Activated T-cell treated with anti-CD3 and anti-CD28 coated beads for 24 hours (primary cell): ENCODE data around the gene LSAMP.

Experiments
- DNase-seq: peaks from one replicate; pipeline ENCODE4 v3.0.0-alpha.2; 2020; ENCODE audit warnings: low read depth

The LSAMP gene

DNA sequence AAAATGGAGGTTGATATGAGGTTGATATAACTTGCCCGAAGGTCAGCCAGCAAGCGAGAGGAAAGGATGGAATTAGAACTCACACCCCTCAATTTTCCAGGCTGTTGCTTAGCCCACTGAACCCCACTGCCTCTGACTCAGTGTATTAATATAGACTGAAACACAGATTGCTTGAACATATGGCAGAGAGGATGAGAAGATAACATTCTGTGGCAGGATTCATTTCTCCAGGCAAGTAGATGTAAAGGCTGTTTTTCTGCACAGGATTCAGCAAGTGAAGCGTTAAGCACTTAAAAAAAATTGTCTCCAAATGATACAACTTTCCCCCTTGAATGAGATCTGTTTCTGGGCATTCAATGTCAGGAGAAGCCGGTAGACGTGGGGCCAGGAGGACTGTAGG is 486.8 kb downstream of the LSAMP start:
- no peak for DNase-seq

DNA sequence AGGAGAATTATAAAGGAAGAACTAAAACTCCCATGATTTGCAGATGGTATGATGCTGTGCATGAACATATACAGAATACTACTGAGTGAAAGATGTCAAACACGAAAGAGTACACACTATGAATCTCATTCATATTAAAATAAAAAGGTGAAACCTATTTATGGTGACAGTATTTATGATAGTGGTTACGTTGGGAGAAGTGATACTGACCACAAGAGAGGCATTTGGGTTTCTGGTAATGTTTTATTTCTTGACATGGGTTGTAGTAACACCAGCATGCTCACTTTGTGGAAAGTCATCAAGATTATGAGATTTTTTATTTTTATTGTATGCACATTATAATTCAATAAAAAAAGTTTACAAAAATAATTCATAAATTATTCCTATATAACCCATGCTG is 498.0 kb downstream of the LSAMP start:
- no peak for DNase-seq

DNA sequence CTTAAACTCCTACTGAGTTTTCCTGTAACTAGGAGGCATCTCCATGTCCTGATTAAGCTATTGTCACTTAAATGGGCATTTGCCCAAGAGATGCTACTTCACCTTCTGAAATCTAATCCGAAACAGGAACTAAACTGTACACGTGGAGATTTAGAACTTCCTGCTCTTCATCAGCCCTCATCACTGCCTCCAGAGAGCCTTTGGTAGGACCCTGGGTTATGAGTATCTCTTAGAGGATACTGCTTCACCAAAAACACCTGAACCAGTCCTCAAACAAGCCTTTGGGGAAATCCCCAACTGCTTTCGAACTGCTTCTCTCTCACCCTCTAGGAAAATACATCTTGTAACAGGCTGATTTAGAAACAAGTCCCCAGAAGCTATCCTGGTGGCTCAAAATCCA is 501.7 kb downstream of the LSAMP start:
- no peak for DNase-seq

- DNase-seq, result no peak
These were observed 508.2 kb downstream of the LSAMP start for GRCh38 chr3:115937054-115937453.

GRCh38 chr3:115932807-115933206 is 512.5 kb downstream of the LSAMP start:
- DNase-seq, result no peak

DNA sequence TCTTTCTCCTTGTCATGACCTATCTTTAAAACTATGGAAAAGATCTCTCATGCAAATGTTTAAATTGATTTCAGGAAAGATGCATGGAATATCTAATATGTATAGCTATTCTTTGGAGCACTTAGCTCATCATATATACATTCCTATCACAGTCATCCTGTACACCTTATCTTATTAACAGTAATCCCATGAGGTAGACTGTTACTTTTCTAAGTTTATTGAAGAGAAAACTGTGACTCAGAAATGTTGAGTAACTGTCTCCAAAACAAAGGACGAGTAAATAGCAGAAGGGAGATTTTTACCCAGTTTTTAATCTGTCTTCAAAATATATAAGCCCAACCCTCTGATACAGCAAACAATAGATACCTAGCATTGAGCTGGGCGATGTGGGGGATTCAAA is 513.7 kb downstream of the LSAMP start:
- DNase-seq, result no peak

- no peak for DNase-seq
These were observed 514.4 kb downstream of the LSAMP start for GRCh38 chr3:115930922-115931321.

- no peak for DNase-seq
These were observed 515.1 kb downstream of the LSAMP start for GRCh38 chr3:115930168-115930567.

GRCh38 chr3:115928376-115928775 is 516.9 kb downstream of the LSAMP start:
- no peak for DNase-seq

DNA sequence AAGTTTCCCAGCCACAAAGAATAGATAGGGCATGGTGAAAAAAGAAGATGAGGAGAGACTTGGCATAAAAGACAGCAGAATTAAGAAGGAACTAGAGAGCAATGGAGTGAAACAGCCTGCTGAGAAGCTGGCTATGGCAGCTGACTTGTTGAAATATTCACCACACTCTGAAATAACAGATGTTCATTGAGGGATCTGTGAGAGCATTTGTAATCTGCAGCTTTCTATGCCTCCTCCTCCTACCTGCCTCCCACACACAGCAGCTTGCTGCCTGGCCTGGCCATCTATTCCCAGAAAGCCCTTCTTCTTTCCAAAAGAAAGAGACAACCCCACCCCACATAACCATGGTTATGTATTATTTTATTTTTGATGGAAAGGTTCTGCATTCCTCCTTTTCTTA is 518.1 kb downstream of the LSAMP start:
- no peak for DNase-seq

DNA sequence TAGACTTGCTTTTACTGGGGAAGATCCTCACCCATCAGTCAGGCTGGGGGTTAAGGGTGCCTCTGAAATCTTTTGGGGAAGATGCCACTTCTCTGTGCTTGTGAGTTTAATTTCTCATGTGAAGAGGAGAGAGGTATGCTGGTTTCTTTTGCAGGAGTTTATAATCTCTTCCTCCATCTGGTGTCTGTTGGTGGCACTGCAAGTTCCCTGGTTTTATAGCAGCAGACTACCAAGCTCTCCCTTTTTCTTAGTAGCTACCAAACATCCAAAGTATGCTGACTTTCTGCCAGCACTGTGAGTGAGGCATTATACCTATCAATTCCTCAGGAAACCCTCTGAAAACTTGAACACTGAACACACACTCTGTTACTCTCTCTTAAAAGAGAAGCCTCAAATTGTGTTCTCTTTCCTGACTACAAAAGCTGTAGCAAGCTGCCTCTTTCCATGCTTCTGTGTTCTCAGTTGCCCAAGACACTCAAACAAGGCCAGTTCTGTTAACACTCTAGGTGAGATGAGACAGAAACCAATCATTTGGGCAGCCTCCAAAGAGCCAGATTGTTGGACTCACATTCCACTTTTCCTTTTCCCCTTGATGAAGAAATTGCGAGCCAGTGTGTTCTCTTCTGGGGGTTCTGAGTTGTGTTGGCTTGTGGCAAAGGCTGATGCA is 522.5 kb downstream of the LSAMP start:
- DNase-seq, result no peak

- no peak for DNase-seq
These were observed 523.6 kb downstream of the LSAMP start for GRCh38 chr3:115921711-115922110.

DNA sequence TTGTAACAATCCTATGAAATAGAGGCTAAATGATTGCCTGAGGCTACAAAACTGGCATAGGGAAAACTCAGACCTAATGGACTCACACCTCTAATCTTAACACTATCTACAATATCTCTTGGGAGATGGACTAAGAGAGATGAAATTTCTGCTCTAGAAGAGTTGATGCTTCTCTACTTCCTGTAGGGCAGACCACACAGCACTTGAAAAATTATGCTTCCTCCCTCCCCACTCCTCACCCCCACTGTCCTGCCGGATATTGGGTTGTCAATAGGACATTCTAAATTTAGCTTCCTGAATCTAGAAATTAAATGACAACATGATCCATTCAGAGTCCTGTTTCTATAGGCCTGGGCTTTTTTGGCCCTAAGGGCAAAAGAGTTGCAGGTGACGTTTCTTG is 526.4 kb downstream of the LSAMP start:
- DNase-seq, result no peak

DNA sequence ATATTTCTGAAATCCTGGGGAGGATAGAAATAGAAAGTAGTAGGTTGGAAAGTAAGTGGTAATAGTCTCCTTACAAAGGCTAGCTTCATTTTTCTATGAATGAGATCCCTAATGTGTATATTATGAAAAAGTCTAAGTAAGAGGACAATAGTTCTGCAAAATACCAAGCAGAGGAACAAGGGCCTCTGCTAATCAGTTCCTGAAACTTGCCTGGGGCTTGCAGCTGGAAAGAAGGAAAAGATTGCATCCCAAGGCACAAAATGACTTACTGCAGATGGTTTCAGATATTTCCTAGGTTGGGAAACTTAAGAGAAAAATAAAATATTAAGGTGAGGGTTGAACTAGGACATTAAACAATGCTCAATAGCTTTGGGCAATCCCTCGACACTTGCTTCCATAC is 528.4 kb downstream of the LSAMP start:
- DNase-seq, result no peak

DNA sequence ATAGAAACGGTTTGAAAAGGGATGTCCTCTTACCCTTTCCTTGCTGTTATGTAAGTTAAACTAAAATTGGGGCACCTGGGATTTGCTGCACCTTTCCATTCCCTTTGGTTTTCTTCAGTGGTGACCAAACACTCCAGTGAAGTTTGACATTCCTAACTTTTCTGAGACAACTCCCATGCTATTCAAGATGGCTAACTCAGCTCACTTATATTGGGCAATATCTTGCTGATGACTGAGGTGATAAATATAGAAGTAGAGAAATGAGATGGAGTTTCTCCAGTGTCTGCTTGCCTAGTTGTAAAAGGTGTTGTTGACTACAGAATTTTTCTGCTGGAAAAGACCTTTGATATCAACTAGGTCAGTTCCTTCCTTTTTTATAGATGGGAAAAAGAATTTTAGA is 530.2 kb downstream of the LSAMP start:
- no peak for DNase-seq

- no peak for DNase-seq
These were observed 532.1 kb downstream of the LSAMP start for GRCh38 chr3:115913069-115913686.

- DNase-seq, result no peak
These were observed 532.9 kb downstream of the LSAMP start for GRCh38 chr3:115912372-115912771.

DNA sequence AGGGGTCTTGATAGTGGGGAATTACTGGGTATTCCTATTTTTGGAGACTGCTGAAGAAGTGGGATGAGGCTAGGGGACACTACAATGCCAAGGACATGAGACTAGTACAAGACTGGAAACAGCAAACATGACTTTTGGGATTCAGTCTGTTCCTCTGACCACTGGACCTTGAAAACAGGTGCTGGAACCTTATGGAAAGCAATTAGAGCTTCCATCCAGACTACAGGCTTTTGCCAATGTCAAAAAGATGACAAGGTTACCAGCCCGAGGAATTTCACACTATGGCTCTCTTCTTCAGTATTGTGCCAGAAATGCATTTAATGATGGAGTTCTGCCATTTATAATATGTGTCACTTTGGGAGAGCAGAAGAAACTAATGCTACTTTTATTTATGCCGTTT is 539.4 kb downstream of the LSAMP start:
- no peak for DNase-seq

DNA sequence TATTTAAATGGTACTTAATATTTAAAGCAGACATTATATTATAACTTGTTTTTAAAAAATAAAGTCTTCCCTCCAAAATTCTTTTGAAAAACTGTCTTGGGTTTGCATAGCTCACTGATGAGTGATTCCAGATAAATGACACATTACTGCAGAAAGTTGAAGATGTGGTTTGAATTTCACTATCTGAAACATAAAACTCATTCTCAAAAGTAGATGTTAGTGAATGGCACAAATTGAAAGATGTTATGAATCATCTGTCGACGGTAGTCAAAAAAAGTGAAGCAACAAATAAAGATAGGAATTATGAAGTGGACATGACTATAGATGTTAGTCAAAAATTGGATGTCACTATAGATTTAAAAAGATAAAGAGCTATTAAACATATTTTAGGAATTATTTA is 541.4 kb downstream of the LSAMP start:
- DNase-seq, result no peak

DNA sequence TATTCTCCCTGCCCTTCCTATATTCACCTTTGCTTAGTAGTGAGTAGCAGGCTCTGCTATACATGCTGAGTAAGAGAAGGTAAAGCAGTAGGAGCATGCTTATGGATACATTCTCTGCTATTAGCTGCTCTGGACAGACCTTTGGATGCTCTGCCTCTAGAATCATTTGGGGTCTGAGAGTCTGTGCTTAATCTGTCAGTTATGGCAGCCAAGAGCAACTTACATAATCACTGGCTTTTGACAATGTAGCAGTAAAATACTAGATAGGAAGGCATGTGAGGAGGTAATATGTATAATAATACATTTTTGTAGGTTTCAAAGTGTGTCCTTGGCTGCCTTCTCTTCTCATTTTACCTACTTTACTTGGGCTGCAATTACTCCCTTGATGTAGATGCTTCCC is 544.3 kb downstream of the LSAMP start:
- DNase-seq, result no peak

DNA sequence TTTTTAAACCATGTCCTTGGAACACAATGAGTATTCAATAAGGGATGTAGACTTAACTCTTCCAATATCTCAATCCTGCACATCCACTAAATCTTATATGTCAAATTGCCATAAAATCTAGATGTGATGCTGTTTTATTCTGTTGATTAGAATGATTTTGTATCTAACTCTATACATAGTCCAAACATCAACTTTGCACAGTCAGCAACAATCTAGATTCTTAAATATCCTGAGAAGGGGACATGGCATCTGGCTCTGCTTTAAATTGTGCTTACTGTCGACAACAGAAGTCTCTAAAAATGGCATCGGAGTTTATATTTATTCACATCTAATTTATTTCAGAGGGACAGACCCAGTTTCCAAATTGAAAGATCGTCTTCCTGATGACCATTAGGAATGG is 545.8 kb downstream of the LSAMP start:
- DNase-seq, result no peak

DNA sequence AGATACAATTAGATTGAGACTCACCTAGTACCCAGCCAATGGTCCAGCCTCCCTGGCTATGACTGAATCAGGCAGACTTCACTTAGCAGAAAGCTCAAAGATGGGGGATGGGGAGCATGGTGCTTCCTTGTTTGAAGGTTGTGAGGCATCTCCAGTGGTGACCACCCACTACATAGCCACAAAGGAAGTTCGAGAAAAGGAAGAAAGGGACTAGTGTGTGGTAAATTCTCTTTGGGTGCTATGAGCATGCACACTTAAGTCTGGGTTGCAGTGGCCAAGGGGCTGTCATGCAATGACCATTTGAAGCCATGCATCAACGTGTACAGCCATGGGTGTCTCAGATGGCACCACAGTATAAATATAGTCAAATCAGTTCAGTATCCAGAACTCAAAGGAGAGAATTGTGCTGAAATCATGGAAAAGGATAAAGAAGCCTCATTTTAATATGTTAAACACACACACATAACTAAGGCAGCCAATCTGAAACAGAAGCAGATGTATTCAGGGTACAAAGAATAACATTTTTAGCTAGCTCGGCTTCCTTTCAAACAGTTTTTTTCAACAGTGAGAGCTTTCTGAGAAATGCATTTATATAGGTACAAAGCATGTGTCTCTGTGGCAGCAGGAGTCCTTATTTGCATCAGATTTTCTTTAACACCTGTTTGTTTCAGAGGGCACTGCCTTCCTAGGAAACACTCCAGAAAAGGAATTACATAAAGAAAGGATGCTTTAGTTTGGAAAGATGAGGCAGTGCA is 546.5 kb downstream of the LSAMP start:
- DNase-seq, result no peak

DNA sequence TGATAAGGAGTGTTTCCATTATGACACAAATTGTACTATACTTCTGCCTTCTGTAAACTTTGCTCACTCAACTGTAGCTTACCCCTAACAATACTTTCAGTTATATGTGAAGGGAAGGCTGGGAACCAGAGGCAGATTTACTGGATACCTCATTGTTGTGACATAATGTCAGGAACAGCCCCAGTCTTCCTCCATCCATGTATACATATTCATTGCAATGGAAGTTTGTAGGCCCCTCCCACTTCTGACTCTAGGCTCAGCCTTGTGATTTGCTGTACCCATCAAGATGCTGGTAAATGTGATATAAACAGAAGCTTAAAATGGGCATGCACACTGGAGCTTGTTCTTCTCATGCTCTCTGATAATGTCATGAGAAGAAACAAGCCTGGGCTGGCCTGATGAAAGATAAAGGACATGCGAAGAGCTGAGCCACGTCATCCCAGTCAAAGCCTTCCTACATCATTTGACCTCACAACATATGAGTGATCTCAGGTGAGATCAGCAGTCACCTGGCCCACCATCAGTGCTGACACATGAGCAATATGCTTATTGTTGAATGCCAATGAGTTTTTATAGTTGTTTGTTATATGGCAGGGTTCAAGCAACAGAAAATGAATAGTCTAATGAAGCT is 554.2 kb downstream of the LSAMP start:
- no peak for DNase-seq
